T-helper 2 cell (primary cell): ENCODE results near the gene EXOG.

ENCODE experiments used
- DNase-seq, 5 experiments: peaks; one replicate each; pipeline versions ENCODE4 v3.0.0 to v3.0.0-alpha.2; 2012 to 2022
- total RNA-seq, 2 donors: gene quantifications; one replicate each; lab custom pipeline; 2026; lab: John Stamatoyannopoulos, UW

EXOG gene
- total RNA-seq: 11.5 to 23.6 reads per million in 2 donors

GRCh38 chr3:38496131-38496910, at the start of gene EXOG:
Gene EXOG, plus strand, starts transcription at chr3:38496340. Its CDS starts 28 bp downstream, at chr3:38496368.
- DNase-seq: peak; percentile 82 to 95 (median 93)

DNA sequence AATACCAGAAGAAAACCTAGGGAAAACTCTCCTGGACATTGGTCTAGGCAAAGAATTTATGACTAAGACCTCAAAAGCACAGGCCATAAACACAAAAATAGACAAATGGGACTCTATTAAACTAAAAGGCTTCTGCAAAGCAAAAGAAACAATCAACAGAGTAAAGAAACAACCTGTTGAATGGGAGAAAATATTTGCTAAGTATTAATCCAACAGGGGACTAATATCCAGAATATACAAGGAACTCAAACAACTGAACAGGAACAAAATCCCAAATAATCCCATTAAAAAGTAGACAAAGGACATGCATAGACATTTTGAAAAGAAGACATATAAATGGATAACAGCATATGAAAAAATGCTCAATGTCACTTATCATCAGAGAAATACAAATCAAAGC, 49.3 kb upstream of the EXOG start:
- DNase-seq: no peak

- DNase-seq: no peak
Observed at GRCh38 chr3:38450853-38451252, 45.3 kb upstream of the EXOG start.

- DNase-seq: peak; percentile 33 to 86 (median 44)
Observed at GRCh38 chr3:38453075-38453912, 42.8 kb upstream of the EXOG start, which contains the start of gene ACVR2B. Gene ACVR2B, plus strand, starts transcription at chr3:38453890. Its CDS starts 433 bp downstream, at chr3:38454323.

- no peak for DNase-seq
Observed at GRCh38 chr3:38453913-38454177, 42.3 kb upstream of the EXOG start.

GRCh38 chr3:38454178-38454883, 41.8 kb upstream of the EXOG start:
- peak in 1 of 5 experiments; percentile 71 for DNase-seq

DNA sequence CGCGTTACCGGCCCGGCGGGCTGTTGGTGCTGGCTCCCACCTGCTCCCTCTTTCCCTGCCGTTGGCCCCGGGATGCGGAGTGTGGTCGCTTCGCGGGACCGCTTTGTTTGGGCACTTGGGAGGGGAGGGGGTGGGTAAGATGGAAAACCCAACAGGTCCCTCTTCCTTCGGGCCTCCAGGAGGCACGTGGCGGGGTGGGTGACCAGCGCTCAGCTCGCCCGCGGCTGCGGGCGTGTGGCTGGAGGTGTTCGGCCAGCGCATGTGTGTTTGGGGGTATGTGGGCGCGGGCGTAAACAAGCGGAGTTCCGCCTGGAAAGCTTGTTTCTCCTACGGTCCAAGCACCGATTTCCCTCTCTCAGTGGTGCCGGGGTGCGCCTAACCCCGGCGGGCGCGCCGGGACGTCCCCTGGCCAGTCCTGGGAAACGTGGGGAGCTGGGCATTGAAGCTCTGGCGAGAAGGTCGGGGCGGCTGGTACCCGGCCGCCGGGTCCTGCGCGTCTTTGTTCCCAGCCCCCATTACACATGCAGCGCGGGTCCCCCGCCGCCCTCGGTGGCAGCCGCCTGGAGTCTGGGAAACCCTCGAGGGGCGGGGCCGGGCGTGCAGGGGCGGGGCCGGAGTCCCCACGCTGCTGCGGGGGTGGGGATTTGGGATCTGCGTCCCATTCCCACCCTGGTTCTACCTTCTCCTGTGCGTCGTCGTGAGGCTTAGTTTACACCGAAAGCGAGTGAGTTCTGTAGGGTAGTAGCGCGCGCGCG, 41.1 kb upstream of the EXOG start:
- DNase-seq: peak in 2 of 5 experiments; percentile 6 to 14

- peak in 1 of 5 experiments; percentile 64 for DNase-seq
Observed at GRCh38 chr3:38455639-38456430, 40.3 kb upstream of the EXOG start.

GRCh38 chr3:38457111-38458003, 38.8 kb upstream of the EXOG start:
- DNase-seq: no peak

GRCh38 chr3:38458796-38459498, 37.2 kb upstream of the EXOG start:
- no peak for DNase-seq

GRCh38 chr3:38459499-38460048, 36.6 kb upstream of the EXOG start:
- no peak for DNase-seq

DNA sequence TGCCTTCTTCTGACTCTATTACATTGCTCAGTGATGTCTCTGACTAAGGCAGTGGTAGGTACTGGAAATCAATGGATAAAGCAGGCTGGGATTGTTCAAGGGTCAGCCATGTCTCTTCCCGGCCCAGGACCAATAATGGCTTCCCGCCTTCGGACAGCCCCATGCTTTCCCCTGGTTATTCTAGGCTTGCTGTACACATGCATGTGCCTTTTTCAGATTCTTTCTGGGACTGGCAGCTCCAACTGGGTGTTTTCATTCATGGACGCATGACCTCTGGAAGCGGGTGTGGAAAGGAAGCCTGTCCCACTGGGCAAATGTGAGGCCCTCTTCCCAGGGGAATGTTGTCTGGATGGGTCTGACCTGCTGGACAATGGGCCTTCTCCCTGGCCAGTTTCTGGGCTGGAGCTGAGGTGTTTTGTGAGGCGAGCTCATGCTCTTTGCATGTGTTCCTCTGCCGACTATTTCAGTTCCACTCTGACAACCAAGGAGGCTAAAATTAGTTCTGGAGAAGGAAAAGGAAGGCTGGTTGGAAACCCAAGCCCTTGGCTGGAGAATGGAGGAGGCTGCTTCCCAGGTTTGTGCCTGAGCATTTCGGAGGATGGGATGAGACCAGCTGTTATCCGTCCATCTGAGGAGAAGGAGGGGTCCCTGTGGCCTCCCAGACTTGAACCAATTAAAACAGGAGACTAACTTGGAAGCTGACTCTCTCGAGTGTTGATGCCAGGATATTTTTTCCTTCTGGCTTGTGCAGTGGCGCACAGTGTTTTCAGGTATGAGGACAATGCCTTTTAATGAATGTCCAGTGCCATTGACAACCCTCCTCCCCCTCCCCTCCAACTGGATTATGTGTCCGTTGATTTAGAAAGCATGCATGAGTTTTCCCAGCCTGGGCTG, 35.5 kb upstream of the EXOG start:
- DNase-seq: no peak

GRCh38 chr3:38465588-38466154, 30.5 kb upstream of the EXOG start:
- DNase-seq: no peak

DNA sequence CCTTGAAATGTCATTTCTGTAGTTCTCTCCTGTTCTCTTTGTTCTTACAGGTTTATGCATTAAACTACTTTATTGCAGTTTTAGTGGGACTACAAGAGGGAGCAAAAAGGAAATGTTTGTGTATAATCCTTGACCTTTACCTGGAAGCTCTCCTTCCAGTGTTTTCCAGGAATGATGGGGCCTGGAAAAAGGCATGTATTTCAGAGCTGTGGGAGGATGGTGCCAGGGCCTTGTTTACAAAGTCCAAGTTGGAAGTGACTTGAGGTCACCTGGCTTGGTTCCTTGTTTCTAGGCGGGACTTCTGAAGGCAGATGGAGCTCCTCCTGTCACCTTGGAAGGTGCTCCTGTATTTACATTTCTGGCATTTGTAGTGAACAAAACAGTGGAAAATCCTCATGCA, 27.4 kb upstream of the EXOG start:
- DNase-seq: no peak

- DNase-seq: no peak
Observed at GRCh38 chr3:38469852-38470251, 26.3 kb upstream of the EXOG start.

GRCh38 chr3:38471260-38471857, 24.8 kb upstream of the EXOG start:
- no peak for DNase-seq

DNA sequence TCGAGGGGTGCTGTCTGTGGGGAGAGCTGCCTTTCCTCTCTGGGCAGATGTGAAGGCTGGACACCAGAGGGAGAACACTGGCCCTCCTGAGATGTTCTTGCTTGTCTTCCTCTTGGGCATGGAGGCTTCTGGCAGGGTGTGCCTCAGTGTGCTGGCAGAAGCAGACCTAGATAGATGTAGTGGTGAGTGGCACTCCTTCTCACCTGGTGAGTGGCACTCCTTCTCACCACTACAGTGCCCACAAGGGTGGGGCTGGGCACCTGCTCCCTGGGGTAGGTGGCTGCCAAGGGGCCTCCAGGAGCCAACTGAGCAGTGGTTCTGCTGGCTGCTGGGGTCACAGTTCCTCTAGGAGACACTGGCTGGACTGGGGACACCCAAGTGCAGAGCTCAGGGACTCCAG, 23.8 kb upstream of the EXOG start:
- no peak for DNase-seq

GRCh38 chr3:38473229-38473628, 22.9 kb upstream of the EXOG start:
- no peak for DNase-seq
